HG03378 (cell line): ENCODE measurements around the gene PRPF6.

Experiments
- ATAC-seq: cut with Tn5 transposase; IDR thresholded peaks from one replicate; pipeline ENCODE4 v1.9.1; 2021; ENCODE audit warnings: mild to moderate bottlenecking, moderate library complexity; ENCODE audit not compliant: unreplicated experiment

PRPF6 gene

DNA sequence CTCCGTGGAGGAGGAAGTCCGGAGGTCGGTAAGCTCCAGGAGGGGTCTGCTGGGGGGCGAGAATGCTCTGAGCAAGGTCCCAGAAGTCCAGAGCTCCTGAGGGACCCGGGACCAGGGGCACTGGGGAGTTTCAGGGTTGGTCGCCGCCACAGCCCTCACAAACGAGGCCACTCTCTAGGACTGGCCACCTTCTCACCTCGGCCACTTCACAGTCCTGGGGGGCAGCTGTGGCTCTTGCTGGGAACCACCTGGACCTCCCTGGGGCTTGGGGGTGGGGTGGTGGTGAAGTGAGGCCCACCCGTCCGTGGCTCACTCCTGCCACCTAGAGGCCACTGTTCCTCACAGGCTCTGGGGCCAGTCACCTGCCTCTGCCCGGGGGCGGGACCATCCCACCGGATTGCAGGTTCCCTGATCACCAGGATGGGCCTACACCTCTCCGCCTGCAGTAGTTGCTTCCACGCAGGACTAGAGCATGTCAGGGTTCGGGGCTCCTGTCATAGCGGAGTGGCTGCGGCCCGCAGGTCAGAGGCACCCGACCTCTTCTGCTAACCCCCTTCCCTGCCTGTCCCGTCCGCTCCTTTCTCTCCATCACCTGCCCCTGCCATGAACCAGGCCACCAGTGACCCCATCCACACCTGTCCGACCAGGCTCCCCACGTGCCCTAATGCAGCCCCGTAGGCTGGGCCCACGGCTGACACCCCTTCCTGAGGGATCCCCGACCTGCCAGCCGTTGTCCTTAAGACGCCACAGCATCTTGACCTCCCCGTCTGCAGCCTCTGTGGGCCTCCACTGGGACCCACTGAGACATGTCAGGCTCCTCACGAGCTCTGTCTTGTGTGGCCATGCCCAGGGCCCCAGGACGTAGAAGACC lies 76.9 kb downstream of the PRPF6 start:
- no peak for ATAC-seq

DNA sequence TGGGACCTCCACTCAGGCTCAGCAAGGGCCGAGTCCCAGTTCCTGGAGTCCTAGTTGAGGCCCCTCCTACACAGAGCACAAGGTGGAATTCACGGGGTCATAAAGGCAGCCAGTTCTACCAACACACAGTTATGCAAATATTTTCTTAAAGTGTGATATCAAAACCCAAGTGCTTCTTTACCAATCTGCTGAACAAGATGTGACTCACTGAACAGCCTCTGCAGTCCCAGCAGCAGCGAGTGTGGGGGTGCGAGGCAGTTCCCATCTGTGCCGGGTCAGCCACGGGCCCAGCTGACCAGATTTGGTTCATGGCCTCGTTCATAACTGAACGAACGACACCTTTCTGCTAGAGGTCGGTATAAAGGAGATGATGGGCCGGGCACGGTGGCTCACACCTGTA lies 77.6 kb downstream of the PRPF6 start:
- ATAC-seq = no peak

DNA sequence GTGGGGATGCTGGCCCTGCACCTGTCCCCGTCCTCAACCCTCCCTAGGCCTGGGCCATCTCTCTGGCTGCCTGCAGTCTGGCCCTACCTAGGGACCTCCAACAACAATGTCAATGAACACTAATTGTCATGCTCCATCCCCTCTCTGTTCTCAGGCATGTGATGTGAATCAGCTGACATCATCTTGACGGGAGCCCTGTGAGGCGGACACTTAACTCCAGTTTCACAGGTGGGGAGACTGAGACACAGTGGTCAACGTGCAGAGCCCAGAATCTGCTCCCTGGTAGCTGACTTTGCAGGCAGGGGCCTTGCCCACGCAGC lies 81.3 kb downstream of the PRPF6 start:
- ATAC-seq = no peak

DNA sequence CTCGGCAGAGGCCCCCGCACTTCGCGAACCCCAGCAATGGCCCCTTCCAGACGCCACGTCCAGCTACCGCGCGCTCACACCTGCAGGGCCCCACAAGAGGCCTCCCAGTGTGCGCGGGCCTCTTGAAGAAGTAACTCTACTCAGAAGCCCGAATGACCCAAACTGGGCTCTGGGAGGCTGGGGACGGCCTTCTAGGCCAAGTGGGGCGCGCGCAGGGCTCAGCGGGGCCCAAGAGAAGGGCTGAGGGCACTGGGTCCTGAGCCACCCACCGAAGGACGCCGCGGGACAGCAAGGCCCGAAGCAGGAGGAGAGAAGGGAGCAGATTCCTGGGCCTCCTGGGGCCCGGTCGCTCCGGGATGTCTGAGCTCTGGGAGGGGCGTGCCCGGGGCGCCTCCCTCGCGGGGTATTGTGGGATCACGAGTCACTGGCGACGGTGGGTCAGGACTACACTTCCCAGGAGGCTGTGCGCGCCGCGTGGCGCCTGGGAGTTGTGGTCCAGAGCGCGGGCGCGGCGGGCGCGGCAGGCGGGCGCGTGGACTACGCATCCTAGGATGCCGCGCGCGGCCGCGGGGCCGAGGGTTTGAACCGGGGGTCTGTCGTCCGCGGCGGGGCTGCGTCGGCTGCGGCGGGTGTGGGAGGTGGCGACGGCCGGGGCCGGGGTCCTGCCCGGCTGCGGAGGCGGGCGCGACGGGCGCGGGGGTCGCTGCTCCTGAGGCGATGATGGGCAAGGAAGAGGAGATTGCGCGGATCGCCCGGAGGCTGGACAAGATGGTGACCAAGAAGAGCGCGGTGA lies 81.9 kb downstream of the PRPF6 start, which contains the start of gene TCEA2:
TCEA2 (plus strand) TSS at position 603 of the 793 bp plus-strand sequence; CDS start at position 718, 115 bp downstream.
- ATAC-seq = peak; percentile 67

DNA sequence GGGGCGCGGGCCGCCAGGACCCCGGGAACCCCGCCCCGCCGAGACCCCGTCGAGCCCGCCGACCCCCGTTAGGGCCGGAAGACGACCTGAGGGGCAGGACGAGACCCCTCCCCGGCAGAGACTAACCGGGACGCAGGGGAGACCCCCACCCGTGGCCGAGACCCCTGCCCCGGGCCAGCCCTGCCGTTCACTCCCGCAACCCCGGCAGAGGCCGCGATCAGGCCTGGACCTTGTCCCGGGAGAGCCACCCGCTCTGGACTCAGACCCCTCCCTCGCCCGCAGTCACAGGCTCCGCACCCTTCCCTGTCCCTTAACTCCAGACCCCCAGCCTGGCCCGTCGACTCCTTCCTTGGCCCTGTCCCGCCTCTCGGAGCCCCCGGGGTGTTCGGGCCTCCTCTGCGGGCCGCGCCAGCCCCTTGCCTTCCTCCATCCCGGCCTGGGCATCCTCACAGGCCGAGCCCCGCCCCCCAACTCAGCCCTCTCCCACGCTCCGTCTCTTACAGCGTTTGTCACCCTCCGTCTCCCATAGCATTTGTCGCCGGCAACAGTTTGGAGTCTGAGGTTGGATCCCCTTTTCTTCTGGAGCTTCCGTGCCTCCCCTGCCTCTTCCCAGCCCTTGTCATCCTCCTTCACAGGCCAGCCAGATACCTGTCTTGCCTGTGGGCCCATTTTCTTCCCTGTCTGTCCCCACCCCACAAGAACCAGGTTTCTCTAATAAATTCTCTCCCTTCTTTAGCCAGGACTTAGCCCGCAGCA lies 82.6 kb downstream of the PRPF6 start:
- no peak for ATAC-seq

DNA sequence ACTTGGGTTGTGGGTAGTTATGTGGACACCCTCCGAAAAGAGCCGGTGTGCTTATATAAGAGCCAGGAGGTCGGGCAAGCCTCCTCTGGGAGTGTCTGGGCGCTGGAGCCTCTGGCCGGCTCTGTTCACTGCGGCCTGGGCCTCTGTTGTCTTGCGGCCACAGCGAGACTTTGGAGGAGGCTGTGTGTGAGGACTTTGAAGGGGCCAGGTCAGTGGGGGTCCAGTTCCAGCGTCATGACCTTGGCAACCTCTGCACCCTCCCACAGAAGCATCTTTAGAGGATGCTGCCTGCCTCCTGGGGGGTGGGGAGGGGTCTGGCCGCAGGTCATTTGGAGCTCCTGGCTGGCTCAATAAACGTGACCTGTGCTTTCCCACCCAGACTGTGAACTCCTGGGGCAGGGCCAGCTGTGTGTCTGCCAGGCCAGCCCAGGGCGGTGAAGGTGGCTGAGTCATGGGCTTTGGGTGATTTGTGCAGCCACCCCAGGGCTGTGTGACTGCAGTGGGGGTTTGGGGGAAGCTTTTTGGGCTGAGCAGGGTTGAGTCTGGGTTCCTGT lies 83.3 kb downstream of the PRPF6 start:
- ATAC-seq = no peak

DNA sequence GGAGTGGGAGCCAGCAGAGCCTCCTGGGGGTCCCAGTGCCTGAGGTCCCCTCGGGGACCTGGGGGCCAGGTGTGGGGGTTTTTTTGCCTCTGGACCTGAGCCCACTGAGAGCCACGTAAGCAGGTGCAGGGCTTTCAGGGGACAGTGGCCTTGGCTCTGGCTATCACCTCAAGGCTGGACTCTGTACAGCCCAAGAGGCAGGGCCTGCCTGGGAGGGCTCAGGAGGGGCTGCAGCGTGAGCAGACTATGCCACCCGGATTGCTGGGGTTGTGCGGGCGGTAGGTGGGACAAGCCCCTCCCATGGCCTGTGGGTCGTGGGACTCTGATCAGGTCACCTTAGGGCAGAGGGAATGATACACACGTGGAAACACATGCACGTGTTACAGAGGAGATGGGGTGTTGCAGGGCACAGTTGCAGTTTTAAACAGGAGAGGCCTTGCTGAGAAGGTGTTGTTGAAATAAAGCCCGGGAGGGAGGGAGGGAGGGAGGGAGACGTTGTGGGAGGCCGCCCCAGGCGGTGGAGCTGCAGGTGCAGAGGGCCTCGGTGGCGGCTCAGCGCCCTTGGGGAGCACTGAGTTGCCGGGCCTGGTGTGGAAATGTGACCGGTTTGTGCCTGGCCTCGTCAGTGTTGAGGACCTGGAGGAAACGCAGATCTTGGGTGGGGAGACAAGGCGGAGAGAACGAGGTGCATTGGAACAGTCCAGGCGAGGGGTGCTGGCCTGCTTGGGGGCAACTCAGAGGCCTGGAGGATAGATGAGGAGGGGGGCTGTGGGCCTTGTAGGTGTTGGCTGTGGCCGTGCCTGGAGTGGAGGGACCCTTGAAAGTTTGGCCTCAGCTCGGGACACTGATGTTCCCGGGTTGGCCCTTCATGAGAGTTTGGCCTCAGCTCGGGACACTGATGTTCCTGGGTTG lies 84.4 kb downstream of the PRPF6 start:
- no peak for ATAC-seq

DNA sequence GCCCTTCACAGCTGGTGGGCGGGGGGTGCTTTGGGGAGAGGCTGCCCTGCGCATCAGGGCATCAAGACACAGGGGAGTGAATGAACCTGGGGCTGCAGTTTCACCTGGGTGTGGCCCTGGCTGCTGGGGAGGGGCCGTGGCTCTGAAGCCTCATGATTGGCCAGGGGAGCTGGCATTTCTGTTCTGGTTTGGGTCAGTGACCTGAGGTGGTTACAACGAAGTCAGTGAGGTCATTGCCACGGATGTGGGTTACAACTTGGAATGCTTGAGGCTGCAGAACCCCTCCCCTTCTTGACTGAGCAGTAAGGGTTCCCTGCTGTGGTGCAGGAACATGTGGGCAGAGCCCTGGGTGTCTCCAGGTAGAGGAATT lies 85.0 kb downstream of the PRPF6 start:
- no peak for ATAC-seq

DNA sequence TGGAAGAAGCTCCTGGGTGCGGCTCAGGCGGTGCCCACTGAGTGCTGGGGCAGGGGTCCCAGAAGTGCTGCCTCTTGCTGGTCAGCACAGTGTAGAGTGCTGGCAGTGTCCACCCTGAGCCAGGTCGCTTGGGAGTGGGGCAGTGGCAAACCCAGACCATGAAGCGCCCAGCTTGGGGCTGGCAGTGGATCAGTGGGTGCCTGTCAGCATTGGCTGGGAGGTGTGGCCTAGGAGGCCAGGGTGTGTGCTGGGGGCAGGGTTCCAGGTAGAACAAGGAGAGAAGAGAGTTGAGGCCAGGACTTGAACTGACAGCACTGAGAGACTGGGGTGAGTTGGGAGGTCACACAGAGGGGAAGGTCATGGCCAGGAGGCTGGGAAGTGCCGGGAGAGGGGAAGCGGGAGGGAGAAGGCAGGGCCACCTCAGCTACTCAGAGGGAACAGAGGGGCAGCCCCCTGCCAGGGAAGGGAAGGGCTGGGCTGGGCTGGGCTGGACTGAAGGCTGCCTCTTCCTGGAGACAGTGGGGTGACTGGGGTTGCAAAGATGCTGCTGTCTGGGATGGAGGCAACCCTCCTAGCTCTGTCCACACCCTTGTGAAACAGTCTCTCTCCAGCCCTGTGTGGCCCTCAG lies 86.2 kb downstream of the PRPF6 start:
- no peak for ATAC-seq

DNA sequence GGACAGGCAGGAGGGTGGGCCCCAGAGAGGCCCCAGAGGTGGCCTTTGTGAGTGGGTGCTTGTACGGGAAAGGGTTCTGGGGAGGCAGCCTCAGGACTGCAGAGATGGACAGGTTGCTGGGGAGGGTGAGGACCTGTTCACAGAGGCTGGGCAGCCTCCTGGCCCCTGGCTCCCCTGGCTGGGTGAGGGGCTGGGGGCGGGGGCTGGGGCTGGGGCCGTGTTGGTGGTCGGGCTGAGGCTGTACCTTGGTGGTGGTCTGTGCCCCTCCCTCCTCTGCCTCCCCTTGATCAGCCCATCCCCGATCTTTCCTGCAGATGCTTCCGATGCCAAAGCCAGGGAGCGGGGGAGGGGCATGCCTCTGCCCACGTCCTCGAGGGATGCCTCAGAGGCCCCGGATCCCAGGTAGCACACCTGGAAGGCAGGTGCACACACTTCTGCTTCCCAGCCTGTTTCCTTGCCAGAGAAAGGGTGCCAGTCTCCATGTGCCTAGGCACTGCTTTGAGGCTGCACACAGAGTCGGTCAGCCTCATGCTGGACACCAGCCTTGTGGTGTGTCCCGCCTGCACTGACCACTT lies 86.9 kb downstream of the PRPF6 start:
- no peak for ATAC-seq

DNA sequence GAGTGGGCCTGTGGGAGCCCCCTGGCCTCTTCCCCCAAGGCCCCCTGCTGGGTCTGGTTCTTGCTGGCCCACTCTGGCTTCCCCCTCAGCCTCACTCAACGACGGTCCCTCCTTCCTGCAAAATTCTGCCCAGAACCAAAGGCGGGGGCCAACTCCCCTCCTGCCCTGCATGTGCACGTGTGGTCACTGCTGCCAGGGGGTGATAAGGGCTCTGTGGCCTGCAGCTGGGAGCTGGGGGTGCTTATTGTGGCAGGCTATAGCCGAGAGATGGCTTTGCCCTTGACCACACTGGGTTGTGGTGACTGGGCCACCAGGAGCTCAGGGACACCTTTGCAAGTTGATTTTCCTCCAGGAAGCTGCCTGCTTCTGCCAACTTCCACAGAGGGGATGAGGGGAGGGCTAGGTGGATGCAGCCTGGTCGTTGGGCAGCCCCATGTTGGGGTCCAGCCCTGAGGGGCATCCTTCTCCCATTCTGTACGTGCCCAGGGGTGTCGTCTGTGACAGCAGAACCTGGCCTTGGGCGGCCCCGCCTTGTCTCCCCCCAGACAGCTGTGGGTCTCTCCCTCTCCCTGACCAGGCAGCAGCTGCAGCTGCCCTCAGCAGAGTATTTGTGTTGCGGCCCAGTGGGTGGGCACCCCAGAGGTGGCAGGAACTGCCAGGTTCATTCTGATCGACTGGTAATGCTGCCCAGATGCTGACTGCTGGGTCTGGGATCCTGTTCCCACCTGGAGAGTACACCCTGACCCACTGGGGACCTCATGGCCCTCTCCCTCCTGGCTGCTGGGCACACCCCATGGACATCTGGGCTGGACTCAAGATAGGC lies 87.7 kb downstream of the PRPF6 start:
- ATAC-seq = no peak

DNA sequence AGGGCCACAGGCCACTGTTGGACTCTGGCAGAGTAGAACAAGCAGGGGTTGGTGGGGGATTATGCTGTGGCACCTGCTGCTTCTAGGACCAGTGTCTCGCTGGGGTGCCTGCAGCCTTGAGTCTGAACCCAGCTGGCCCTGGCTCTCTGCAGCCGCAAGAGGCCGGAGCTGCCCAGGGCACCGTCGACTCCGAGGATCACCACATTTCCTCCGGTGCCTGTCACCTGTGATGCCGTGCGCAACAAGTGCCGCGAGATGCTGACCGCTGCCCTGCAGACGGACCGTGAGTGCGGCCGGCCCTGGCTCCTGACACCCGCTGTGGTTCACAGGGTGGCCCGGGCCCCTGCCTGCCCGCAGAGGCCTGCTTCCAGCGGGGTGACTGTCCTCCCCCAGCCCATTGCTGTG lies 88.3 kb downstream of the PRPF6 start:
- ATAC-seq = no peak

DNA sequence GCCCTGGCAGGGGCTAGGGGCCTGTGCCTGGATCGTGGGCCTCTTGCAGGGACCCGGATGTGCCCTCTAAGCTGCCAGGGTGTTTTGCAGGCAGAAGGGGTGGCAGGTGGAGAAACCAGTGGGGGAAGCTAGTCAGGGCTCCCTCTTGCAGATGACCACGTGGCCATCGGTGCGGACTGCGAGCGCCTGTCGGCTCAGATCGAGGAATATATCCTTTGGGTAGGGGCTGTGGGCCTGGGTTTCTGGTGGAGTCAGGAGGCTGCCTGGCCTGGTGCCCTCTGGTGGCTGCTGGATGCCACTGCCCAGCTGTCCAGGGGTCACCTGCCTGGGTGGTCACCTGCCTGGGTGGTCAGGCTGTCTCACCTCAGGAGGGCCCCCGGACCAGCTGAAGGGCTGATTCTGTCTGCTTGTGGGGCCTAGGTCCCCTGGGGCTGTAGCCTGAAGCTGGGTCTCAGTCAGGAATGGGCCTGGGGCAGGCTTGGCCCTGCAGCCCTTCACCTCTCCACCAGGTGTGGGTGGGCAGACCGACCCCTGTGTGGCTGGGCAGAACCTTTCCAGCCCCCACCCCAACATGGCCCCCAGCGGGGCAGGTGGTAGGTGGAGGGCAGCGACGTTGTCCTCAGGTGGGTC lies 88.8 kb downstream of the PRPF6 start:
- no peak for ATAC-seq

DNA sequence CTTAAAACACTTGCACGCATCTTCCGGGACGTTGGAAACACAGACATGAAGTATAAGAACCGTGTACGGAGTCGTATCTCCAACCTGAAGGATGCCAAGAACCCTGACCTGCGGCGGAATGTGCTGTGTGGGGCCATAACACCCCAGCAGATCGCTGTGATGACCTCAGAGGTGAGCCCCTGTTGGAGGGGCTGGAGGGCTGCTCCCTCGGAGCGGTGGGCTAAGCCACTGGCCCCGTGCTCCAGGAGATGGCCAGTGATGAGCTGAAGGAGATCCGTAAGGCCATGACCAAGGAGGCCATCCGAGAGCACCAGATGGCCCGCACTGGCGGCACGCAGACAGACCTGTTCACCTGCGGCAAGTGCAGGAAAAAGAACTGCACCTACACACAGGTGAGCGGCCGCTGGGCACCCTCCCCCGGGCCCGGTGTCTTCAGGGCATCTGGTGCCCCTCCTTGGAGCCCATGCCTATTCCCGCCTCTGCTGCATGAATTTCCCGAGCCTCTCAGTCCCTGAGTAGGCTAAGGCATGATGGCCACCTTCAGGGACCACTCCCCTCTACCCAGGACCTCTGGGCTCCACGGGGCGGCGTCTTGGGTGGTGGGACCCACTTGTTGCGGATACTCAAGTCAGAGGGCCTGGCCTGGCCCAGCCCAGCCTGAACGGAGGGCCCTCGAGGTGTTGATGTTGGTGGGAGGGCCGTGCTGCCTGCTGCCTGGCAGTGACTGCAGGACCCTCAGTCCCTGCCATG lies 89.5 kb downstream of the PRPF6 start:
- ATAC-seq = no peak

DNA sequence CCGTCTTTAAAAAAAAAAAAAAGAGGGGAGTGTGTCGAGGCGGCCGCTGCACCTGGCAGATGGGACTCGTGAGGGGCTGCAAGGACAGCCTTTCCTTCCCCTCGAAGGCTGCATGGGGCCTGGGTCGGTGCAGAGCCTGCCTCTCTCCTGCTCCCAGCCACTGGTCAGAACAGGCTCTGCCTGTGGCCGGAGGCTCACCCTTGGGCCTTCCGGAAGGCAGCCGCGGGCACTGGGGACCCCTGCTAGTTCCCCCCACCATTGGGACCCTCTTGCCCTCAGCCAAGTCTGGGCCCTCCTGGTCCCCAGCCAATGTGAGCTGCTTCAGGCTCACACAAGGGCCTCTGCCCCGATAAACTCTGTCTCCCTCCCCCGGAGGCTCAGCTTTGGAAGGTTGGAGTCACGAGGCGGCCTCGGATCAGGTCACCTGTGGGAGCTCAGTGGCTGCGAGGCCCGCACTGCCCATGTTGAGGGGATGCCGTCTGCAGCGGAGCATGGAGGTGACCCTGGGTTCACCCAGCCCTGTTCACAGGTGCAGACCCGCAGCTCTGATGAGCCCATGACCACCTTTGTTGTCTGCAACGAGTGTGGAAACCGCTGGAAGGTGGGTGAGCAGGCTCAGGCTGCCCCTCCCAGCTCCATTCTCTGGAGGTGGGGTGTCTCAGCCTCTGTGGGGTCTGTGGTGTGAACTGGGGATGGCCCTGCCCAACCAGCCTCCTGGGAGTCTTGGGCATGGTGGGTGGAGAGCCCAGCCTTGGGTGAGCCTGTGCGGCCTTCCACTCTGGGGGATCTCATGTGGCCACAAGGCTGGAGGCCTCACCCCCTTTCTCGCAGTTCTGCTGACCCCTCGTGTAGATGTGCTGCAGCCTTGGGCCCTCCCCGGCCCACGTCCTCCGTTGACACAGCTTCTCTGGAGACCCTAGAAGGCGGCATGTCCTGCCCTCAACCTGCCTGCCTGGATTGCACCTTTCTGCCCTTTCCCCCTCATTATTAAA lies 90.7 kb downstream of the PRPF6 start:
- ATAC-seq = no peak

DNA sequence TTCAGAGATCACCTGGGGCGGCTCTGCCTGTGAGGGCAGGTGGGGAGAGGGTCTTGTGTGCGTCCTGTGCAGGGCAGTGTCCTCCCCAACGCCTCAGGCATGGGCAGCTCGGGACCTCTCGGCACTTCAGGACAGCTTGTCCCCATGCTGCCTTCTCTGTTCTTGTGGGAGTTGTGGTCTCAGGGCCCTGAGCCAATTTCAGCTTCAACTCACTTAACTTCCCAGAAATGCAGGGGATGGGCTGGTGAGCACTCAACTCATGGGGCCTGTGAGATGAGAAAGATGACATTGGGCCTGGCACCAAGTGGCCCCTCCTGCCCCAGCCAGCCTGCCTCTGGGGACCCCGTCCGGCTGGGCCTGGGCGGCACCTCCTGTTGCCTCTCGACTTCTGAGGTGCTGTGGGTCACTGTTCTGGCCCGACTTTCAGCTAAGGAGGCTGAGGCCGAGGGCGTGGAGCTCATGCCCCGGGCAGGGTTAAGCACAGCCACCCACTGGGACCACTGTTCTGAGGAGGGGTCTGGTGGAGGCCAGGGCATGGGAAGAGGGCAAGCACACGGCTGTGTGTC lies 91.6 kb downstream of the PRPF6 start:
- ATAC-seq = no peak
